Adipose tissue (tissue), 3 donors: ENCODE results near the gene CAMKK1. TPM values are rescaled to one million over a fixed set of nuclear protein-coding genes. Genes with fewer than 3 reads are reported as not detected.

ENCODE experiments used
- H3K27ac ChIP-seq: one replicate; pipeline ENCODE4 v1.5.1; 2013; ENCODE audit warnings: low read depth, low read length
- WGBS, 3 donors: extraction: QIAGEN DNeasy Blood & Tissue Kit; methylation state at CpG; one replicate each; pipeline ENCODE4 v1.1.7; 2013; 5-methylcytosine and 5-hydroxymethylcytosine counted together
- polyA plus RNA-seq, 3 donors: library from polyadenylated mRNA; stranded (reverse); fragments of 200-250 nt; gene quantifications; one replicate each; pipeline ENCODE4 v1.2.3, GENCODE V29; 2013
- donor health status: healthy with polysubstance abuse.
- donor health status: Bipolar disorder and iron deficiency.
- donor health status: healthy.

CAMKK1 gene
- polyA plus RNA-seq, 3 donors = 3.5 to 6.9 (median 6.1) TPM

DNA sequence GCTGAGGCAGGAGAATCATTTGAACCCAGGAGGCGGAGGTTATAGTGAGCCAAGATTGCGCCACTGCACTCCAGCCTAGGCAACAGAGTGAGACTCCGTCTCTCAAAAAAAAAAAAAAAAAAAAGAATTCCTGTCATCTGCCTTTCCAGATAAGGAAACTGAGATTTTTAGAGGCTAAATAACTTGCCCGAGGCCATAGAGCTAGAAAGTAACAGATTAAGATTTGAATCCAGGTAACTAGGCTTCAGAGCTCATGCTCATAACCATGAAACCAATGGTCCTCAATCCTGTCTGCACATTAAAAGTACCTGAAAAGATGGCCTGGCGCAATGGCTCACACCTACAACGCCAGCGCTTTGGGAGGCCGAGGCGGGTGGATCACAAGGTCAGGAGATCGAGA lies 56.3 kb downstream of the CAMKK1 start:
- H3K27ac ChIP-seq = no peak overlapping the region
- WGBS, 3 donors = 85 to 90% (median 87%) methylated on average over 10 of the region's 10 CpGs

DNA sequence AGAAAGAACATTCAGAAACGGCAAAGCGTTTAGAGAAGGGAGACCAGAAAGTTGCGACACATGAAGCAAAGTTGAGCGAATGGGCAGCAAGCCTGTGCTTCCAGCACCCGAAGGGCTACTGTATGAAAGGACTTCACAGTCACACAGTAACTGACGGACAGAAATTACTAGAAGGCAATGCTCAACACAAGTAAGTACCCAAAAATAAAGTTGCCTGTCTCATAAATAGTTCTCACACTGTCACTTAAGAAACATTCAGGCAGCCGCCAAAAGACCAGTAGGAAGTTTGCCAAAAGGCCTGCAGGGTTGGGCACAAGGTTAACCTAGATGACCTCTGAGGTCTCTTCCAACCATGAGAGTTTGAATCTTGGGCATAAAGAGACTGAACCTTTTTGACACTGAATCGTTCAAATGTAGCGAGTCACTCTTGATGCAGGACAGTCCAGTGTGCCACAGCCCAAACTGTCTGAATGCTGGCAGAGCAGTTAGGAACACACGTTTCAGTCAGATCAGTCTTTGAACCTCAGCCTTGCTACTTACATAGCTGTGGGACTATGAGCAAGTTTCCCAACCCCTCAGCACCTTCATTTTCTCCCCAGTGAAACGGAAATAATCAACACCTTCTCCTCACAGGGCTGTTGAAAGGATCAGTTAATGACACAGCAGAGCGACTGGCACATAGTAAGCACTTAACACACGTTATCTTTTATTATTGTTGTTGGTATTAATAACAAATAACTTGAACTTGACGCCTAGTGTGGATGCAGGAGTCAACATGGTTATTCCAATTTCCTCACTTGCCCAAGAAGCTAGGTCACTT lies 57.2 kb downstream of the CAMKK1 start:
- WGBS, 3 donors = 64 to 82% (median 66%) methylated on average over 14 of the region's 14 CpGs
- H3K27ac ChIP-seq = no peak overlapping the region

DNA sequence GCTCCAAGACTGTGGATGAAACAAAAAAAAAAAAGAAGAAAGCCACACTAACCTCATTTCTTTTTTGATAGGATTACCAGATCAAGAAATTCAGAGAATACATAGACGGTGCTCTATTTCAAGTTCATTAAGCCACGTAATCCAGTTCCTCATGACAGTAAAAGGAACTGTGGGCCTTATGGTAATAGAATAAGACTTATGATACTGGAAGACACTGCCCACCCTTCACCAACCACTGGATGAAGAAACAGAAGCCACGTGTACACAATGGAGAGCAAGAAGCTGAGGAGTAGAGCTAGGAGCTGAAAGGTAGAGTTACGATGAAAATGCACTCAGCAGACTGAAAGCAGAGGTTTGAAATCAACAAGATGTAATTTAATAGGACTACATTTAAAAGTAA lies 58.0 kb downstream of the CAMKK1 start:
- no peak overlapping the region for H3K27ac ChIP-seq
- WGBS, 3 donors = 54 to 93% (median 57%) methylated on average over 4 of the region's 4 CpGs

DNA sequence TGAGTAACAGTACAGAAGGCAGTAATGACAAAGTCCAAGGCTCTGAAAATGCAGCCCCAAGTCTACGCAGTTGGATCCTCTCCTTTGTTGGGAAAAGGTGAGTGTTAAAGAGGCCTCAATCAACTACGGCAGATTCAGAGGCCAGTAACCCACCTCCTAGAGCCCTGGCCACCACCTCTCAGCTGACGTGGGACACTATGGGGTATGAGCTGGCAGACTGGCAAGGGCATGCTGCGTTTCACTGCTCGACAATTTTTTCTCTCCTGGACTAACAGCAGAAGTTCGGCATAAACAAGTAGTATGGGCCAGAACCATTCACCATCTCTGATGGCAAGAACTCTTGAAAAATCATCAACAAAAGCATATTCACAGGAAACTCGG lies 64.0 kb downstream of the CAMKK1 start:
- WGBS, 3 donors = 87 to 94% (median 91%) methylated on average over 7 of the region's 7 CpGs
- H3K27ac ChIP-seq = no peak overlapping the region

DNA sequence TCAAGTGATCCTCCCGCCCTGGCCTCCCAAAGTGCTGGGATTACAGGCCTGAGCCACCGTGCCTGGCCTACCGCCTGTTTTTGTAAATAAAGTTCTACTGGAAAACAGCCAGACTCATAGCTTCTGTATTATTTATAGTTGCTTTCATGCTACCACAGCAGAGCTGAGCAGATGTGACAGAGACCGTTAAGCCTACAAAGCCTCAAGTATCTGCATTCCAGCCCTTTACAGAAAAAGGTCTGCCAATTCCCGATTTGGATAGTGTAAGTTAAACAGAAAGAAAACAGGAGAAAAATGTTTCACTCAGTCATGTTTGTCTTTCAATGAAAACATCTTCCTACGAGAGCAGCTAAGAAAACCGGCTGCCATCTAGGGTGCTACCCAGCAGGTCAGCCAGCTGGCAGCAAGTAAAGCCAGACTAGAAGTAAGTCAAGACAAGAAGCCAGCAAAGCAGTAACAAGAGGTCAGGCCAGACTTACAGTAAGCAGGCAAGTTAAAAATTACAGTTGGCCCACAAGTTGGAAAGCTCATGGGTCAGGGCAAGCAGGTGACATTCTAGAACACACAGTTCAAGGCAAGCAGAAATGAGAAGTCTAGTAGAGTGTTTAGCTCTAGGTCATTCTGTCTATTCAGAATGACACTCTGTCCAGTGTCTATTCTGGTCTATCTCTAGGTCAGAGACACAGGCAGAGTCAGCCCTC lies 64.6 kb downstream of the CAMKK1 start:
- 63 to 80% (median 64%) methylated on average over 7 of the region's 7 CpGs for WGBS, 3 donors

DNA sequence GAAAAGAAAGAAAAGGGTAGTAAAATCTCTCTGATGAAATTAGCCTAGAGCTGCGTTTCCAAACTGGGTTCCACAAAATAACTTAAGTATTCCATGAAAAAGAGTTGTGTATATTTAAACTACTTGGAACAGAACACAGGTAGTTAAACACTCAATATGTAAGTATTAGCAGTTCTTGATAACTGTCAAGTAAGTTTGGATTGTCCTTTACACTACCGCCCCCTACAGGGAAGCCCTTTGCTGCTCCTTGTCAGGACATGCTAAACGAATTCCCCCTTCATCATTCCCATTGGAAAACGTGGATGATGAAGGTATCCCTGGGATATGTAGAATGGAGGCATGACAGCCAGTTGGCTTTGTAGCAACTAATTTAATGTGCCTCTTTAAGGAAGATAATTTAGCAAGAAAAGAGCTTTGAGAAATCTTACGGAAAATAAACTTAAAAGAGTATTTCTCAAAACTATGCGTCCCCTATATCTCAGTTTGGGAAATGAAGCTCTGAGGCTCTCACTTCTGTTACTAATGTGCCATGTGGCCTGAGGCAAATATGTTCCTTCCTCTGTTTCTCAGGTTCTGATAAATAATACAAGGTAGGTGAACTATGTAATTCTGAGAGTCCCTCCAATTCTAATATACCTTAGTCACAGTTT lies 65.6 kb downstream of the CAMKK1 start:
- 51 to 56% (median 55%) methylated on average over 6 of the region's 6 CpGs for WGBS, 3 donors
- no peak overlapping the region for H3K27ac ChIP-seq

More for the DNA sequence above, 64.6 kb downstream of the CAMKK1 start:
- H3K27ac ChIP-seq = no peak overlapping the region

DNA sequence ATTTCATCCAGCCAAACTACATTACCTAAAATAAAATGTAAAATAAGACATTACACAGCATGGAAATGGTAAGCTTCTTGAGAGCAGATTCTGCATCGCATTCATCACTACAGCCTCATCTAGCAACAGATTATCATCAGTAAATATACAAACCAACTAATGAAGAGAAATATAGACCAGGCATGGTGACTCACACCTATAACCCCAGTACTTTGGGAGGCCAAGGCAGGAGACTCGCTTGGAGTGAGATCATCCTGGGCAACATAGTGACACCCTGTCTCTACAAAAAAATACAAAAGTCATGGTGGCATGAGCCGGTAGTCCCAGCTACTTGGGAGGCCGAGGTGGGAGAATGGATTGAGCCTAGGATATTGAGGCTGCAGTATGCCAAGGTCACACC lies 66.7 kb downstream of the CAMKK1 start:
- WGBS, 3 donors = 86 to 96% (median 89%) methylated on average over 4 of the region's 4 CpGs
- no peak overlapping the region for H3K27ac ChIP-seq

DNA sequence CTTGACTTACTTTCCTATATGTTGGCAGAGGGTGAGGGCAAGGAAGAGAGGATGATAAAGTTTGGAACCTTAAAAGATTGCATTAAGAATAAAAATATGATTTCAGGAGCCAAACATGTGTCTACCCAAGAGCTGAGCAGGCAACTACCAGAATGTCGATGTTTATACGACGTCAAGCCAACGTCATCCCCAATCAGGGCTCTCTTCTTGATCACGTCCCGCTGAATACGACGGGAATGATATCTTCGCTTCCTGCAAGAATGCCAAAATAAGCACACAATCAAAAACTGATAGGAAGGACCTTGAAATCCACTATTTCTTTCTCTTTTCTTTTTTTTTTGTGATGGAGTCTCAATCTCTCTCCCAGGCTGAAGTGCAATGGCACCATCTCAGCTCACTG lies 71.8 kb downstream of the CAMKK1 start:
- 78 to 97% (median 95%) methylated on average over 9 of the region's 9 CpGs for WGBS, 3 donors
- no peak overlapping the region for H3K27ac ChIP-seq

DNA sequence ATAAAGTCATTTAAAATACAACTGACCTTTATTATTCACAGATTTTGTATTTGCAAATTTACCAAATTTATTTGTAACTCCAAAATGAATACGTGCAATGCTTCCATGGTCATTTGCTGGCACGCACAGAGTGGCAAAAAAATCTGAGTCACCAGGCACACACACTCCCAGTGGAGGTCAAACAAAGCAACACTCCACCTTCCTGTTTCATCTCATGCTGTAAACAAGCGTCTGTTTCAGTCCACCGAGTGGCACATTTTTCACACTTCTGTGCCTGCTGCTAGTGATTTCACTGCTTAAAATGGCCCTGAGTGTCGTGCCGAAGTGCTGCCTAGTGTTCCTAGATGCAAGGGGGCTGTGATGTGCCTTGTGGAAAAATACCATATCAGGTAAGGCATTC lies 74.1 kb downstream of the CAMKK1 start:
- no peak overlapping the region for H3K27ac ChIP-seq
- WGBS, 3 donors = 78 to 87% (median 79%) methylated on average over 6 of the region's 6 CpGs

DNA sequence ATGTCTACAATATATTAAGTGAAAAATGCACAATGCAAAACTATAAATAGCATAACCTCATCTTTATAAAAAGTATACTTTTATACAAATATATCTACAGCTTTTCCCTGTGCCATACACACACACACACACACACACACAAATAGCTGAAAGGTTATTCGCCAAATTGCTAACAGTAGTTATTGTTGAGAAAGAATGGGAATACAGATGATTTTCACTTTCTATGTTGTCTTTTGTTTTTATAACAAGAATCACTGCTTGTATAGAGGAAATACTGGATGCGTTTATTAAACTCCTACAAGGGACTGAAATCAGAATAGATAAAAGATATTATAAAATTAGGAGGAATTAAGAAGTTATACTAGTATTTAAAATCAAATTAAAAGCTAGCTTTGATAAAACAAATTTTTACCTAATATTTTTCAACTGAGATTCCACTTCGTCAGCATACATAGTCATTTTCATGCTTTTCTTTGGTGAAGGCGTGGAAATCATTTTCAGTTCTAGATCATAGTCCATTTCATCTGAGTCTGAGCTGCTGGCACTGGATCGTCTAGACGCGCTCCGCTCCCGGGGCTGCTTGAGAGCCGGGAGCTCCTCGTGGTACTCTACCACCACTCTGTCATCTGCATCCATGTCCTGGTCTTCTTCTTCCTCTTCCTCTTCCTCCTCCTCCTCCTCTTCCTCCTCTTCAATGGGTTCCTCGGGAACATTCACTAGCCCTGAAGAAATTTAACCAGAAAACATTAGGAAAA lies 74.8 kb downstream of the CAMKK1 start:
- H3K27ac ChIP-seq = no peak overlapping the region
- WGBS, 3 donors = 91 to 97% (median 92%) methylated on average over 12 of the region's 12 CpGs

DNA sequence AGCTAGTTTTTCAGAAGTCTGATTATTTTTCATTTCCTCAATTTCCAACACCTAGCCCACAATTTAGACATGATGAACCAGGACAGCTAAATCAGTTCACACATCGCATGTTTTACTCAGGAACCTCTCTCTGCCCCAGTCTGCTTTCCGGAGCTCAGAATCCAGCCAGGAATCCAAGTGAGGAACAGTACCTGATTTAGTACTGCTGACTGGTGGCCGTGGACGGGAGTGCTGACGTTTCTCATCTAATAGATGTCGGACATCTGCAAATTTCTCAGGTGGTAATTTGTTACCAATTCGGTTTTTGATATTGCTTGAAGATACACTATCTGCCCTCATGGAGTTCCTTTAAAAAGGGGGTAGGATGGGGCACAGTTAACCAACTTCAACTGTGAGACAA lies 76.9 kb downstream of the CAMKK1 start:
- H3K27ac ChIP-seq = no peak overlapping the region
- 88 to 94% (median 92%) methylated on average over 7 of the region's 7 CpGs for WGBS, 3 donors

DNA sequence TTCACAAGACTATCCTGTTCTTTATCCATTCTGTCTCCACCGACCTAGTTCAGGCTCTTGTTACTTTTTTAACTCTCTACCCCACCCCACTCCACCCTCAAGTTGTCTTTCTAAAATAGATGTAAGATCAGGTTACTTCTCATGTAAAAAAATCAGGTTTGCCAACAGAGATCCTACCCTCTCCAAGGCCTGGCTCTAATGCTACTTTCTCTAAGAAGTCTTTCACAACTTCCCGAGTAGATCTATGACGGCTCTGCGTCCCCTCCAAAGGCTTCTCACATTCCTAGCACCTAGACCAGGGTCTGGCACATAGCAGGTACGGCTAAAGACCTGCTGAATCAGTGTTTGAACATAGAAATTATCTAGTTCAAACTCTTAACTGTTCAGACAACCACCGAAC lies 77.7 kb downstream of the CAMKK1 start:
- WGBS, 3 donors = 75 to 89% (median 78%) methylated on average over 6 of the region's 6 CpGs
- no peak overlapping the region for H3K27ac ChIP-seq

DNA sequence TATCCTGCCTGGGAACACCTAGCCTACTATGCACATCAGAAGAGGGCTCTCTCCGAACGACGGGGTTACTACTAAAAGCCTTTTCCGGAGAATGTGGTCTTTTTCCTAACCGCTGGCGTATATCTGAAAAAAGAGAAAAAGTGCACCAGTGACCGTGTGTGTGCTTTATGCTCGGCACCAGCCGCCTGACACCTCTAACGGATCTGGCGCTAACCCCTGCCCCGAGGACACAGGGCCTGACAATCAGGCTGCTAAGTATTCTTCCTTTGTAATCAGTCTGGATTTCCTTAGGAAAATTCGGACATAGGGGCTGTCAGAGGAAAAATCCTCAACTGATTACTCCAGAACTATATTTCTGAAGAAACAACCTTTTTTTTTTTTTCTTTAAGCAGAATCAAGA lies 78.5 kb downstream of the CAMKK1 start:
- WGBS, 3 donors = 93 to 95% (median 93%) methylated on average over 13 of the region's 13 CpGs
- H3K27ac ChIP-seq = no peak overlapping the region

DNA sequence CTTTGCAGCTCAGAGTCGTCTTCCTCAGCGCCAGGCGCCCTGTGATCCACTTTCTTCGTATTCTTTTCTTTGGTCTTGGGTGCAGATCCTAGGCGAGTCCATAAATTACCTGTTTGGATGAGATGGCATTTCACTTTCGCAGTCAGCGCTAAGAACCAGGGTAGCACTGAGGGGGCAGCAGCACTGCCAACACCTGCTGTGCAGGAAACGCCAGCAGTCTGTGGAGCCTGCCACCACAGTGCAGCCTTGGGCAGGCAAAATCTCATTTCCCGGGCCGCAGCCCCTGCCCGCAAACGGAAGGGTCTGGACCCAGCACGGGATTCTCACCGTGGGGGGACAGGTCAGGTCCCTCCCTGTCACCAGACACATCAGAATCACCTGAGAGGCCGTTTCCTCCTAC lies 79.7 kb downstream of the CAMKK1 start:
- WGBS, 3 donors = 94% methylated on average over 15 of the region's 15 CpGs
- no peak overlapping the region for H3K27ac ChIP-seq

DNA sequence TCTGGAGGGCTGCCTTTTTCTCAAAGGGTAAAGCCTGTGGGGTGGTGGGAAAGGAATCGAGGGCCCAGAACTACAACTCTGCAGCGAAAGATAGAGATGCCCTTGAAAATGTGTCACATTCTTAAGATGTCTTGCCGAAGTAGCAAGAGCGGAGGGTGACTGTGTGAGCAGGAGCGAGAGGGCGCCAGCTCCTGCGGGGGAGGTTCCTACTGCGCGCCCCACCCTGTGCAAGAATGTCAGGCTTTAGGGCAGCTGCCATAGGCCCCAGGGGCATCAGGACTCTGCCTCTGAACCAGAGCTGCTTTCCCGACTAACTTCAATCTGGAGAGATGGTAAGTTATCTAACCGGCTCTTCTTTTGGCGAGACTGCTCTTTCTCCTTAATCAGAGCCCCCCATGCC lies 80.1 kb downstream of the CAMKK1 start:
- H3K27ac ChIP-seq = no peak overlapping the region
- WGBS, 3 donors = 88 to 92% (median 89%) methylated on average over 12 of the region's 12 CpGs

DNA sequence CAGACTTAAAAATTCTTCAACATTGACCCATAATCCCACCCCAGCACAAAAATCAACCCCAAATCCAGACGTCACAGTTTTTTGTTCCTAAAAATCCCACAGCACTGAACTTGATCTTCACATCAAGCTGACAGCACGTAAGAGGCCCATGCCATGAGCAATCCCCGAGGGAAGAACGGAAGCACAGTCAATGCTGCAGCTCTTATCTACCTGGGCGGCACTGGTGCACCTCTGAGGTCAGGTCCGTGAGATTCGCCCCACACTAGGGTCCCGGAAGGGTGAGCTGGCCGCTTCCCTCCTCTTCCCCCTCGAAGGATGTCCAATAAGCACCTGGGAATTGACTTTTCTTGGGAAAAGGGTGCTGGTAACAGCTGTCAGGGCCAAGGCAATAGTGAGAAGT lies 80.6 kb downstream of the CAMKK1 start:
- no peak overlapping the region for H3K27ac ChIP-seq
- 84 to 90% (median 89%) methylated on average over 10 of the region's 10 CpGs for WGBS, 3 donors
